H1 (cell line): ENCODE data around the gene LKAAEAR1. TPM values are rescaled to one million over a fixed set of nuclear protein-coding genes. Genes with fewer than 3 reads are reported as not detected.

ENCODE experiments used
- ATF2 ChIP-seq: IDR thresholded peaks from 2 replicates; pipeline ENCODE4 v1.6.1; 2012; ENCODE audit warnings: low read length, inconsistent platforms
- PHF8 ChIP-seq: fragments of 200-600 bp; sonication (generic); conservative IDR thresholded peaks from 2 replicates; pipeline ENCODE4 v1.7.1; 2012; ENCODE audit warnings: low read depth, mild to moderate bottlenecking, inconsistent platforms, low read length, moderate library complexity
- RAD21 ChIP-seq, 2 experiments: IDR thresholded peaks in 1 of 2; conservative IDR thresholded peaks in 1 of 2; 2 replicates each; pipeline ENCODE4 v1.6.1; 2011; ENCODE audit warnings: low read depth in 2 of 2, low read length in 2 of 2, improper control_type of control experiment in 1 of 2, inconsistent platforms in 1 of 2, mild to moderate bottlenecking in 1 of 2, moderate library complexity in 1 of 2
- ZNF274 ChIP-seq: IDR thresholded peaks from 2 replicates; pipeline ENCODE4 v1.7.0; 2012; ENCODE audit warnings: low read length, borderline replicate concordance; ENCODE audit errors: extremely low read depth
- polyA plus RNA-seq, 7 experiments: library from polyadenylated mRNA; depleted of rRNA in 3 of 7; stranded (reverse) in 5 of 7; unstranded in 2 of 7; fragments of >200 nt in 5 of 7; fragments of 200-250 nt in 2 of 7; gene quantifications; 1 replicate in 5 of 7; 2 replicates in 1 of 7; 4 replicates in 1 of 7; pipeline versions ENCODE4 v1.2.1 to v1.2.3, GENCODE V29; 2011 to 2013; ENCODE audit warnings: missing spikeins in 2 of 7, mixed read lengths in 2 of 7
- total RNA-seq: library from RNA; stranded (reverse); fragmentation: NEBNext Ultra II Directional; extraction: Animal tissue kit (Norgen Biotek cat#: 25700); gene quantifications from 2 replicates; pipeline ENCODE4 v1.2.1, GENCODE V29; 2021

The LKAAEAR1 gene
- total and polyA plus RNA-seq, 2 of the 8 experiments (the other 6 are each of a cell fraction or from before 2014, with no cell fraction given) = 0.41 to 0.53 TPM

GRCh38 chr20:64073476-64074183 lies 10.6 kb downstream of the LKAAEAR1 start (continued):
- TF ChIP-seq RAD21 (IDR thresholded peaks at IDR 0.05 in 1 of 2, conservative IDR thresholded peaks at IDR 0.05 in 1 of 2; ENCODE audit: low read depth in 2 of 2, low read length in 2 of 2) = no peak
- TF ChIP-seq PHF8 = no peak
- TF ChIP-seq ATF2 = no peak
- TF ChIP-seq ZNF274 = no peak
- TF ChIP-seq, all 59 proteins: peak for 0
